Right lobe of liver (tissue), 4 donors: ENCODE results near the gene ZNF331.

ENCODE experiments used
- CTCF ChIP-seq, 4 donors: fragments of 200-600 bp in 3 of 4; fragments of 450-650 bp in 1 of 4; IDR thresholded peaks; one replicate each; pipeline versions ENCODE4 v1.5.1 to v1.8.0; 2016 to 2022; ENCODE audit warnings: antibody characterized with exemption in 4 of 4, mild to moderate bottlenecking in 2 of 4
- POLR2A ChIP-seq: fragments of 450-650 bp; IDR thresholded peaks from one replicate; pipeline ENCODE4 v1.6.1; 2017; ENCODE audit warnings: antibody characterized with exemption, mild to moderate bottlenecking
- donor health status: DM: no; HTN: no; CAD: no.
- donor health status: DM: no; HTN: no; CAD: no.
- donor health status: DM: no; HTN: yes; CAD: no.

GRCh38 chr19:53579518-53579917 is 41.6 kb downstream of the ZNF331 start:
- TF ChIP-seq CTCF (IDR thresholded peaks at IDR 0.05) (no peak), POLR2A (no peak)
